GM12801 (cell line): Measurements from ENCODE around the gene RSPH3.

Source experiments
- CTCF ChIP-seq: IDR thresholded peaks from one replicate; pipeline ENCODE4 v1.5.1; 2011; ENCODE audit warnings: control low read depth; ENCODE audit not compliant: insufficient read length; ENCODE audit errors: extremely low read depth

RSPH3 gene

DNA sequence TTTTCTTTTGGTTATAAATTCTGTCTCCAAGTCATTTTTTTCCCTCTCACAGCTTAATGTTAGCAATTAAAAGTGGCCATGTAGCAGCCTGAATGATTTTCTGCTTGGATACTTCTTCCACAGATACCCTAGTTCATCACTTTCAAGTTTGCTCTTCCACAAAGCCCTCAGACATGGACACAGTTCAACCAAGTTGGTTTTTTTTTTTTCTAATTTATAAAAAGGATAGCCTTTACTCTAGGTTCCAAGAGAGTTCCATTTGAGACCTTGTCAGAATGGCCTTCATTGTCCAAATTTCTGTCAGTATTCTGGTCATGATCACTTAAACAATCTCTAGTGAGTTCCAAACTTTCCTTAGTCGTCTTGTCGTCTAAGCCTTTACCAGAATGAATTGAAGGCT is 40.0 kb downstream of the RSPH3 start:
- no peak for TF ChIP-seq CTCF

- TF ChIP-seq CTCF: no peak
Measured at GRCh38 chr6:158959552-158959951, 40.5 kb downstream of the RSPH3 start.

- no peak for TF ChIP-seq CTCF
Measured at GRCh38 chr6:158958504-158959386, 41.3 kb downstream of the RSPH3 start.

DNA sequence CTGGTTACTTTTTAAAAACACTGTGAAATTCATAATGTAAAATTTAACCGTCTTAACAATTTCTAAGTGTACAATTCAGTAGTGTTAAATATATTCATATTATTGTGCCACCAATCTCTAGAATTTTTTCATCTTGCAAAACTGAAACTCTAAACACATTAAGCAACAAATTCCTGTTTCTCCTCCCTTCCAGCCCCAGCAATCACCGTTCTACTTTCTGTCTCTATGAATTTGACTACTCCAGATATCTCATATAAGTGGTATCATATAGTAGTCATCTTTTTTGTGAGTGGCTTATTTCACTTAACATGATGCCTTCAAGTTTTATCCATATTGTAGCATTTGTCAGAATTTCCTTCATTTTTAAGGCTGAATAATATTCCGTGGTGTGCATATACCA is 44.7 kb downstream of the RSPH3 start:
- no peak for TF ChIP-seq CTCF

DNA sequence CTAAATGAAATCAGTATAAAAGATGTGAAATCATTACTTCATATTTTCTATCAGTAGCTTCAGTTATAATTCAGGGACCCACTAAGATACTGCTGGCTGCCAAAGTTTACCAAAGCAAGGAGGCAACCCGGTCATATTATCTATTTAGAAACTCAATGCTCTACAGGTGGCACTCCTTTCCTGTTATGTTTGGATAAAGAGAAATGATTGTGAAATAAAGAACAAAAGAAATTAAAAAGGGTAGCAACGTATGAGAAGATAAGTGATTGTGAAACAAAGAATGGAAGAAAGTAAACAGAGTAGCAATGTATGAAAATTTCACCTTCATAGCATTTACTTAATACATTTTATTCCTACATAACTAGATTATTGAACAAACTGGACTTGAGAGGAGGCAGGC is 45.2 kb downstream of the RSPH3 start:
- TF ChIP-seq CTCF: no peak

- TF ChIP-seq CTCF: no peak
Measured at GRCh38 chr6:158947284-158947683, 52.7 kb downstream of the RSPH3 start.

DNA sequence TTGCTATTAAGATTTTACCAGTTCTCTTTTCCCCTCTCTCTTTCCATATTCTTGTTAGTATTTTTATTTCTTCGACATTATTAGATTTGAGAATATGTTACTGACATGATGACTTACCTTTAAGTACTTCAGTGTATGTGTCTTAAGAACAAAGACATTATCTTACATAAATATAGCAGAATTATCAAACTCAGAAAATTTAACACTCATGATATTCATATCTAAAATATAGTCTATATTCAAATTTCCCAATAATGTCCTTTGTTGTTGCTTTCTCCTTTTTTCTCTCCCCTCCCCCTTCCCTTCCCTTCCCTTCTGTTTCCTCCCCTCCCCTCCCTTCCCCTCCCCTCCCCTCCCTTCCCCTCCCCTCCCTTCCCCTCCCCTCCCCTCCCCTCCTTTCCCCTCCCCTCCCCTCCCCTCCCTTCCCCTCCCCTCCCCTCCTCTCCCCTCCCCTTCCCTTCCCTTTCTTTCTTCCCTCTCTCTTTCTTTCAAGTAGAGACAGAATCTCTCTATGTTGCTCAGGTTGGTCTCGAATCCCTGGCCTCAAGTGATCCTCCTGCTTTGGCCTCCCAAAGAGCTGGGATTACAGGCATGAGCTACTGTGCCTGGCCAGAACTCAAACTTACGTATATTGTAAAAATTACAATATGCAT is 56.5 kb downstream of the RSPH3 start:
- no peak for TF ChIP-seq CTCF
